Astrocyte (in vitro differentiated cells and primary cell): ENCODE results near the gene CAPRIN2.

Experiments
- EZH2 ChIP-seq: IDR thresholded peaks from 2 replicates; pipeline ENCODE4 v1.6.1; 2012; ENCODE audit warnings: mild to moderate bottlenecking, low read length, inconsistent platforms; ENCODE audit not compliant: insufficient read depth
- TF ChIP-seq, protein P1 (sequence below): IDR thresholded peaks from 2 replicates; pipeline ENCODE4 v1.5.1; 2011; ENCODE audit warnings: low read depth, mild to moderate bottlenecking, inconsistent platforms, low read length, moderate library complexity; ENCODE audit not compliant: insufficient read depth

DNA sequence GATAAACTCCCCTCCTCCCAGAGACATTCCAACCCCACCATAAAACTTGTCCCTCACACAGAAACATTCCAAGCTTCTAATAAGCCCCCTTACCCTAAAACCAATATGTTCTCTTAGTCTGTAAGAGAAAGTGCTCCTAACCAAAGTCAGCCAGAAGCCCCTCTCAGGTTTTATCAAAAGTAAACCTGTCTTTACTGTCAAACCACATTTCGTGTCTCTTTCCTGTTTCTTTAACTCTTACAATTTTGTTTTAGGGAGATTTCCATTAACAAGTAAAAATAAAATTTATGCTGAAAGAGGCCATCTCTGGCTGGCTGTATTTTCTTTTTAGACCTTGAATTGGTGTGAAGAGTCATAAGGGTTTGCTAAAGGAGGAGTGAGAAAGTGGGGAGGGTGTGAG lies 29.8 kb upstream of the CAPRIN2 start:
- TF ChIP-seq, protein P1, sequence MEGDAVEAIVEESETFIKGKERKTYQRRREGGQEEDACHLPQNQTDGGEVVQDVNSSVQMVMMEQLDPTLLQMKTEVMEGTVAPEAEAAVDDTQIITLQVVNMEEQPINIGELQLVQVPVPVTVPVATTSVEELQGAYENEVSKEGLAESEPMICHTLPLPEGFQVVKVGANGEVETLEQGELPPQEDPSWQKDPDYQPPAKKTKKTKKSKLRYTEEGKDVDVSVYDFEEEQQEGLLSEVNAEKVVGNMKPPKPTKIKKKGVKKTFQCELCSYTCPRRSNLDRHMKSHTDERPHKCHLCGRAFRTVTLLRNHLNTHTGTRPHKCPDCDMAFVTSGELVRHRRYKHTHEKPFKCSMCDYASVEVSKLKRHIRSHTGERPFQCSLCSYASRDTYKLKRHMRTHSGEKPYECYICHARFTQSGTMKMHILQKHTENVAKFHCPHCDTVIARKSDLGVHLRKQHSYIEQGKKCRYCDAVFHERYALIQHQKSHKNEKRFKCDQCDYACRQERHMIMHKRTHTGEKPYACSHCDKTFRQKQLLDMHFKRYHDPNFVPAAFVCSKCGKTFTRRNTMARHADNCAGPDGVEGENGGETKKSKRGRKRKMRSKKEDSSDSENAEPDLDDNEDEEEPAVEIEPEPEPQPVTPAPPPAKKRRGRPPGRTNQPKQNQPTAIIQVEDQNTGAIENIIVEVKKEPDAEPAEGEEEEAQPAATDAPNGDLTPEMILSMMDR = no peak
- no peak for TF ChIP-seq EZH2
